ENCODE data around the gene ALG9. TPM values are rescaled to one million over a fixed set of nuclear protein-coding genes. Genes with fewer than 3 reads are reported as not detected.

The ALG9 gene
- total RNA-seq, 4 donors from 2014 or later = 26.2 to 74.3 (median 31.4) TPM

GRCh38 chr11:111766834-111767142, 104.6 kb downstream of the ALG9 start:
- 0% methylated on average over 7 of the region's 7 CpGs for WGBS

GRCh38 chr11:111765984-111766833, 105.2 kb downstream of the ALG9 start, which contains the start of gene PPP2R1B:
Gene PPP2R1B (minus strand): TSS chr11:111766389. CDS start chr11:111766361, 28 bp downstream.
- Histone ChIP-seq H3K4me3 (peak within 1 kb of the TSS; percentile 96), H3K36me3 (peaks cover 22% of the 10 kb centered on the region), H3K27me3 (no peaks in the 10 kb centered on the region), H3K4me1 (peaks cover 30% of the 10 kb centered on the region), H3K9me3 (no peaks in the 10 kb centered on the region), H3K27ac (peak within 1 kb of the TSS; percentile 94)
- WGBS = under 1% methylated on average over 36 of the region's 61 CpGs
- no peak for TF ChIP-seq EP300 (IDR thresholded peaks at IDR 0.05)
- no peak for TF ChIP-seq CTCF (IDR thresholded peaks at IDR 0.05)
- peak in 1 of 3 donors; percentile 10 for TF ChIP-seq POLR2AphosphoS5 (IDR thresholded peaks at IDR 0.05)
- peak in 1 of 2 donors; percentile 4 for TF ChIP-seq POLR2A (IDR thresholded peaks at IDR 0.05)
- peak; percentile 85 to 89 for DNase-seq (ENCODE audit: low spot score in 2 of 2)

More at GRCh38 chr11:111766834-111767142, 104.6 kb downstream of the ALG9 start:
- H3K27me3 ChIP-seq = no peaks in the 10 kb centered on the region
- peak overlapping the region; percentile 94 for H3K27ac ChIP-seq
- H3K4me3 ChIP-seq = peak overlapping the region; percentile 96
- H3K36me3 ChIP-seq = peaks cover 16% of the 10 kb centered on the region
- H3K4me1 ChIP-seq = peaks cover 30% of the 10 kb centered on the region
- TF ChIP-seq POLR2A (IDR thresholded peaks at IDR 0.05) (no peak), EP300 (IDR thresholded peaks at IDR 0.05) (no peak), CTCF (IDR thresholded peaks at IDR 0.05) (no peak), POLR2AphosphoS5 (IDR thresholded peaks at IDR 0.05) (no peak)
- H3K9me3 ChIP-seq = no peaks in the 10 kb centered on the region
- no peak for DNase-seq (ENCODE audit: low spot score in 2 of 2)

GRCh38 chr11:111765320-111765983, 105.9 kb downstream of the ALG9 start:
- Histone ChIP-seq H3K27me3 (no peaks in the 10 kb centered on the region), H3K4me1 (peaks cover 30% of the 10 kb centered on the region), H3K9me3 (no peaks in the 10 kb centered on the region), H3K27ac (peak overlapping the region; percentile 94), H3K4me3 (peak overlapping the region; percentile 96), H3K36me3 (peaks cover 30% of the 10 kb centered on the region)
- WGBS = 2% methylated on average over 28 of the region's 28 CpGs
- no peak for TF ChIP-seq POLR2A (IDR thresholded peaks at IDR 0.05)
- TF ChIP-seq EP300 (IDR thresholded peaks at IDR 0.05) = no peak
- no peak for TF ChIP-seq CTCF (IDR thresholded peaks at IDR 0.05)
- no peak for TF ChIP-seq POLR2AphosphoS5 (IDR thresholded peaks at IDR 0.05)
- DNase-seq (ENCODE audit: low spot score in 2 of 2) = peak in 1 of 2 donors; percentile 79

- Histone ChIP-seq H3K4me3 (peak overlapping the region; percentile 96), H3K9me3 (no peaks in the 10 kb centered on the region), H3K27ac (no peak overlapping the region), H3K36me3 (peaks cover 38% of the 10 kb centered on the region), H3K4me1 (peaks cover 30% of the 10 kb centered on the region), H3K27me3 (no peaks in the 10 kb centered on the region)
- DNase-seq (ENCODE audit: low spot score in 2 of 2) = no peak
- WGBS = 65% methylated on average over 1 of the region's 1 CpG
- no peak for TF ChIP-seq EP300 (IDR thresholded peaks at IDR 0.05)
- TF ChIP-seq CTCF (IDR thresholded peaks at IDR 0.05) = no peak
- TF ChIP-seq POLR2A (IDR thresholded peaks at IDR 0.05) = no peak
- no peak for TF ChIP-seq POLR2AphosphoS5 (IDR thresholded peaks at IDR 0.05)
Measured at GRCh38 chr11:111764621-111765020, 106.8 kb downstream of the ALG9 start.
